ENCODE data around the gene XPO6. TPM values are rescaled to one million over a fixed set of nuclear protein-coding genes. Genes with fewer than 3 reads are reported as not detected.

XPO6 gene
- polyA plus RNA-seq, 1 donor from 2014 or later: 104 TPM

GRCh38 chr16:28212532-28212873 lies 738 bp upstream of the XPO6 start:
- no peaks in the 10 kb centered on the region for H3K27me3 ChIP-seq (ENCODE audit: insufficient read depth, low read depth, low read length)
- no peaks in the 10 kb centered on the region for H3K9me2 ChIP-seq (ENCODE audit: insufficient read depth, low read length)
- H3K36me3 ChIP-seq (ENCODE audit: insufficient read depth, low read length): no peaks in the 10 kb centered on the region
- peaks cover 11% of the 10 kb centered on the region for H4K20me1 ChIP-seq (ENCODE audit: insufficient read depth)
- H3K9me3 ChIP-seq (ENCODE audit: low read length): no peaks in the 10 kb centered on the region
- peaks cover 37% of the 10 kb centered on the region for H3K79me2 ChIP-seq (replicated peaks; ENCODE audit: insufficient read depth, low read length)
- TF ChIP-seq CTCF (IDR thresholded peaks at IDR 0.05; ENCODE audit: poor library complexity, severe bottlenecking) (no peak), POLR2AphosphoS5 (IDR thresholded peaks at IDR 0.05) (no peak), MXI1 (conservative IDR thresholded peaks at IDR 0.05; ENCODE audit: poor library complexity, severe bottlenecking) (no peak), SMC3 (conservative IDR thresholded peaks at IDR 0.05; ENCODE audit: poor library complexity) (no peak), EP300 (conservative IDR thresholded peaks at IDR 0.05; ENCODE audit: poor library complexity, severe bottlenecking) (no peak), RAD21 (conservative IDR thresholded peaks at IDR 0.05) (no peak), REST (IDR thresholded peaks at IDR 0.05; ENCODE audit: borderline replicate concordance) (no peak), TAF1 (IDR thresholded peaks at IDR 0.05; ENCODE audit: low read depth) (no peak), EZH2 (IDR thresholded peaks at IDR 0.05; ENCODE audit: borderline replicate concordance, insufficient read depth, low read length, poor library complexity, severe bottlenecking) (no peak)
- H3K27ac ChIP-seq (ENCODE audit: low read length): peak overlapping the region; percentile 67
- H2AFZ ChIP-seq (ENCODE audit: low read depth, low read length): peak overlapping the region; percentile 95
- peak overlapping the region; percentile 46 for H3K9ac ChIP-seq (ENCODE audit: low read length)
- H3K4me3 ChIP-seq (ENCODE audit: low read length): peak overlapping the region; percentile 98
- no peak overlapping the region for H3K4me2 ChIP-seq (ENCODE audit: low read length)
- no peaks in the 10 kb centered on the region for H3F3A ChIP-seq (ENCODE audit: insufficient read depth, low read length, poor library complexity, severe bottlenecking)

GRCh38 chr16:28210979-28211588 lies 681 bp downstream of the XPO6 start:
- Histone ChIP-seq H3K27ac (ENCODE audit: low read length) (peak overlapping the region; percentile 61), H3K79me2 (replicated peaks; ENCODE audit: insufficient read depth, low read length) (peaks cover 48% of the 10 kb centered on the region)

More at GRCh38 chr16:28210979-28211588, 681 bp downstream of the XPO6 start:
- H3K9me3 ChIP-seq (ENCODE audit: low read length): no peaks in the 10 kb centered on the region
- peak overlapping the region; percentile 99 for H3K4me2 ChIP-seq (ENCODE audit: low read length)
- H3K27me3 ChIP-seq (ENCODE audit: insufficient read depth, low read depth, low read length): no peaks in the 10 kb centered on the region
- no peaks in the 10 kb centered on the region for H3K9me2 ChIP-seq (ENCODE audit: insufficient read depth, low read length)
- H4K20me1 ChIP-seq (ENCODE audit: insufficient read depth): peaks cover 17% of the 10 kb centered on the region
- H3F3A ChIP-seq (ENCODE audit: insufficient read depth, low read length, poor library complexity, severe bottlenecking): no peaks in the 10 kb centered on the region
- no peaks in the 10 kb centered on the region for H3K36me3 ChIP-seq (ENCODE audit: insufficient read depth, low read length)
- TF ChIP-seq CTCF (IDR thresholded peaks at IDR 0.05; ENCODE audit: poor library complexity, severe bottlenecking): no peak
- peak; percentile 76 for TF ChIP-seq MXI1 (conservative IDR thresholded peaks at IDR 0.05; ENCODE audit: poor library complexity, severe bottlenecking)
- TF ChIP-seq REST (IDR thresholded peaks at IDR 0.05; ENCODE audit: borderline replicate concordance): no peak
- H3K4me3 ChIP-seq (ENCODE audit: low read length): peak overlapping the region; percentile 98
- no peak overlapping the region for H2AFZ ChIP-seq (ENCODE audit: low read depth, low read length)
- H3K9ac ChIP-seq (ENCODE audit: low read length): peak overlapping the region; percentile 83
